Endothelial cell of umbilical vein (primary cell): Measurements from ENCODE around the gene PAFAH2. TPM values are rescaled to one million over a fixed set of nuclear protein-coding genes. Genes with fewer than 3 reads are reported as not detected.
A peak's percentile ranks its signal among the peaks of the same experiment; 100 is the strongest.

Source experiments
- BruUV-seq: library from RNA; stranded (reverse); fragments of 400-500 nt; replicated peaks from 2 replicates; lab custom pipeline; 2021; lab: Mats Ljungman, UMichigan
- CTCF ChIA-PET: fragments of 300-600, 350-600 bp; sonication (Branson Sonifier 250); formaldehyde crosslinking; loops from one replicate; lab custom pipeline; 2021; ENCODE audit warnings: antibody characterized with exemption, inconsistent platforms; lab: Charles Lee
- POLR2A ChIA-PET: fragments of 300-600, 350-600 bp; sonication (Branson Sonifier 250); formaldehyde crosslinking; loops from one replicate; lab custom pipeline; 2021; ENCODE audit warnings: antibody characterized with exemption, inconsistent platforms; lab: Charles Lee
- DNase-seq: peaks from one replicate; pipeline ENCODE4 v3.0.0-alpha.2; 2011; ENCODE audit warnings: low read depth, low spot score
- FAIRE-seq: peaks from 2 replicates; lab custom pipeline; 2011; peaks lifted over from hg19 to GRCh38; lab: Jason Lieb, UNC
- H2AFZ ChIP-seq: 2 replicates; pipeline ENCODE4 v1.6.0; 2012; ENCODE audit warnings: low read depth, low read length, control low read depth, inconsistent platforms
- H3K27ac ChIP-seq: 2 replicates; pipeline ENCODE4 v1.5.1; 2011; ENCODE audit warnings: low read depth, mild to moderate bottlenecking, control low read depth, low read length, moderate library complexity; ENCODE audit not compliant: insufficient read depth
- H3K27me3 ChIP-seq, 2 experiments: 2 replicates each; pipeline versions ENCODE4 v1.6.0 to v1.6.1; 2011; ENCODE audit warnings: low read length in 2 of 2, mixed read lengths in 1 of 2; ENCODE audit not compliant: control insufficient read depth in 2 of 2, insufficient read depth in 2 of 2
- H3K36me3 ChIP-seq, 2 experiments: 2 replicates in 1 of 2; 3 replicates in 1 of 2; pipeline ENCODE4 v1.5.1; 2011; ENCODE audit warnings: low read length in 2 of 2, mild to moderate bottlenecking in 1 of 2, moderate library complexity in 1 of 2; ENCODE audit not compliant: control insufficient read depth in 2 of 2, insufficient read depth in 2 of 2; ENCODE audit errors: extremely low read depth in 1 of 2
- H3K4me1 ChIP-seq: 3 replicates; pipeline ENCODE4 v1.5.1; 2011; ENCODE audit warnings: mild to moderate bottlenecking, low read length; ENCODE audit not compliant: control insufficient read depth, insufficient read depth; ENCODE audit errors: extremely low read depth
- H3K4me2 ChIP-seq: 2 replicates; pipeline ENCODE4 v1.6.1; 2011; ENCODE audit warnings: low read length, control low read depth, mixed read lengths; ENCODE audit not compliant: insufficient read depth
- H3K4me3 ChIP-seq, 3 experiments: fragments of 200-600 bp in 1 of 3; sonication (generic), shearing (Covaris generic) in 1 of 3; replicated peaks in 1 of 3; 2 replicates each; pipeline ENCODE4 v1.5.1; 2011 to 2016; ENCODE audit warnings: control low read depth in 3 of 3, low read length in 3 of 3, mild to moderate bottlenecking in 2 of 3, inconsistent platforms in 1 of 3, low read depth in 1 of 3, moderate library complexity in 1 of 3; ENCODE audit not compliant: insufficient read depth in 1 of 3
- H3K79me2 ChIP-seq: 2 replicates; pipeline ENCODE4 v1.6.0; 2012; ENCODE audit warnings: low read length, inconsistent platforms; ENCODE audit not compliant: control insufficient read depth, insufficient read depth
- H3K9ac ChIP-seq: replicated peaks from 2 replicates; pipeline ENCODE3; 2011; ENCODE audit warnings: low read length, control low read depth; ENCODE audit not compliant: insufficient read depth; ENCODE audit errors: extremely low read depth
- H3K9me1 ChIP-seq: replicated peaks from 3 replicates; pipeline ENCODE4 v1.6.0; 2011; ENCODE audit warnings: mild to moderate bottlenecking, low read length; ENCODE audit not compliant: control insufficient read depth, insufficient read depth; ENCODE audit errors: extremely low read depth
- H3K9me3 ChIP-seq: replicated peaks from 2 replicates; pipeline ENCODE4 v1.5.1; 2012; ENCODE audit warnings: low read length, inconsistent platforms; ENCODE audit not compliant: control insufficient read depth, insufficient read depth
- H4K20me1 ChIP-seq: replicated peaks from 2 replicates; pipeline ENCODE3; 2011; ENCODE audit warnings: mild to moderate bottlenecking, low read length; ENCODE audit not compliant: control insufficient read depth, insufficient read depth; ENCODE audit errors: extremely low read depth
- POLR2AphosphoS5 ChIP-seq: IDR thresholded peaks from 2 replicates; pipeline ENCODE4 v1.6.1; 2012; ENCODE audit warnings: low read depth, mild to moderate bottlenecking, control low read depth, low read length, moderate library complexity; ENCODE audit not compliant: insufficient read depth
- dilution Hi-C: fragments of 300-500 bp; cut with MboI; formaldehyde crosslinking; loops from one replicate; pipeline ENCODE4 v1.15.0; 2019; ENCODE audit warnings: low sequenced_read_pairs; ENCODE audit not compliant: extremely low pct_ligation_motif_present
- intact Hi-C: fragments of 100-400 bp; cut with micrococcal nuclease; formaldehyde crosslinking; loops from one replicate; pipeline ENCODE4 v1.10.0; 2022
- polyA plus RNA-seq, 4 experiments: library from polyadenylated mRNA; depleted of rRNA in 3 of 4; stranded (reverse) in 3 of 4; unstranded in 1 of 4; fragments of >200 nt; gene quantifications; 2 replicates each; pipeline versions ENCODE4 v1.2.1 to v1.2.3, GENCODE V29; 2011 to 2012; ENCODE audit warnings: missing spikeins in 1 of 4
- total RNA-seq: library from RNA; stranded (reverse); gene quantifications from 2 replicates; pipeline ENCODE4 v1.2.3, GENCODE V29; 2021
- TF ChIP-seq, protein P1 (sequence below), 2 donors: IDR thresholded peaks; 1 replicate in 1 of 2; 2 replicates in 1 of 2; pipeline ENCODE4 v1.5.1; 2011; ENCODE audit warnings: low read length in 2 of 2, mild to moderate bottlenecking in 2 of 2, moderate library complexity in 2 of 2, control low read depth in 1 of 2, inconsistent platforms in 1 of 2, low read depth in 1 of 2; ENCODE audit not compliant: insufficient read depth in 1 of 2; ENCODE audit errors: extremely low read depth in 1 of 2

The PAFAH2 gene
- total and polyA plus RNA-seq, 2 donors (not counting 3 experiments of a cell fraction or from before 2014, with no cell fraction given): 6.0 to 6.9 TPM

DNA sequence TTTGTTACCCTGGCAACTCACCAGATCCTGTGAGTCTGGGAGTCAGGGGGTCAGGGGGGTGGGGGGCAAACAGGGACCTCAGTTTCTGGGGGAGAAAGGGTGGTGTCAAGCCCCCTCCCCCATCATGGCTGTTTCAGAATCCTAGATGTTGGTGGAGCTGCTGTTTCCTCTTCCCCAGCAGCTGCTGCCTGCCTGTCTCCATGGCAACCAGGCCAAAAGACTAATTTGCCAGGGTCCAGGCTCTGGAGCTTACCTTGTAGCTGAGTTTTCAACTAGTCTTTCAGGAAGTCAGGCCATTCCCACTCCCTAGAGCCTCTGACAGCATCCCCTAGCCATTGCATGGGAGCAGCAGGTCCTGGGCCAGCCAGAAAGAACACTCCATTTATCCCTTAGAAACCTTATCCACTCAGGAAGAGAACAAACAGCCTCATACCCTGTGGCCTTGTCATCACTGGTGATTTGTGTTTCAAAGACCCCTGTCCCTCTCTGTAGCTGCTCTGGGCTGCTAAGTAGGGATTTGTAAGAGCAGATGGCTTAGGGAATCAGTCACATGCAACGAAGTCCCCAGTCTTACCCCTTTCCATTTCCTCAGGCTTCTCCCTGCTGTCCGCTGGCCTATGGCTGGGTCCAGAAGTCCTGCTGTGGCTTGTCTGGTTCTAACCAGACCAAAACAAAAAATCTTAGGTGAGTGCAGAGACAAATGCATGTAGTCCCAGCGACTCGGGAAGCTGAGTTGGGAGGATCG, 70.2 kb downstream of the PAFAH2 start:
- peak; percentile 14 for DNase-seq
- no peaks in the 10 kb centered on the region for H3K9me1 ChIP-seq
- no peaks in the 10 kb centered on the region for H3K9me3 ChIP-seq
- H3K36me3 ChIP-seq: no peaks in the 10 kb centered on the region
- intact Hi-C loops: no loop called here
- no peak overlapping the region for H2AFZ ChIP-seq
- no peak overlapping the region for H3K4me2 ChIP-seq
- dilution Hi-C loops: no loop called here
- peaks cover 0 to 12% of the 10 kb centered on the region in 2 experiments for H3K27me3 ChIP-seq
- no peak overlapping the region for H3K9ac ChIP-seq
- no peaks in the 10 kb centered on the region for H4K20me1 ChIP-seq
- peaks cover 10% of the 10 kb centered on the region for H3K4me1 ChIP-seq
- no peak overlapping the region for H3K4me3 ChIP-seq
- no TSS peak for BruUV-seq
- H3K79me2 ChIP-seq: no peaks in the 10 kb centered on the region
- no peak for FAIRE-seq
- CTCF ChIA-PET: interaction anchor here (0.9 to 1.1 kb wide), 3 partner anchors 19 to 70 kb away, joined by 3 to 4 read pairs (median 3); partner anchors contain the start of gene PAFAH2
- TF ChIP-seq, protein P1, sequence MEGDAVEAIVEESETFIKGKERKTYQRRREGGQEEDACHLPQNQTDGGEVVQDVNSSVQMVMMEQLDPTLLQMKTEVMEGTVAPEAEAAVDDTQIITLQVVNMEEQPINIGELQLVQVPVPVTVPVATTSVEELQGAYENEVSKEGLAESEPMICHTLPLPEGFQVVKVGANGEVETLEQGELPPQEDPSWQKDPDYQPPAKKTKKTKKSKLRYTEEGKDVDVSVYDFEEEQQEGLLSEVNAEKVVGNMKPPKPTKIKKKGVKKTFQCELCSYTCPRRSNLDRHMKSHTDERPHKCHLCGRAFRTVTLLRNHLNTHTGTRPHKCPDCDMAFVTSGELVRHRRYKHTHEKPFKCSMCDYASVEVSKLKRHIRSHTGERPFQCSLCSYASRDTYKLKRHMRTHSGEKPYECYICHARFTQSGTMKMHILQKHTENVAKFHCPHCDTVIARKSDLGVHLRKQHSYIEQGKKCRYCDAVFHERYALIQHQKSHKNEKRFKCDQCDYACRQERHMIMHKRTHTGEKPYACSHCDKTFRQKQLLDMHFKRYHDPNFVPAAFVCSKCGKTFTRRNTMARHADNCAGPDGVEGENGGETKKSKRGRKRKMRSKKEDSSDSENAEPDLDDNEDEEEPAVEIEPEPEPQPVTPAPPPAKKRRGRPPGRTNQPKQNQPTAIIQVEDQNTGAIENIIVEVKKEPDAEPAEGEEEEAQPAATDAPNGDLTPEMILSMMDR (IDR thresholded peaks at IDR 0.05; ENCODE audit: extremely low read depth in 1 of 2, insufficient read depth in 1 of 2, low read depth in 1 of 2, low read length in 2 of 2): no peak
- TF ChIP-seq POLR2AphosphoS5: no peak
- H3K27ac ChIP-seq: no peak overlapping the region
- POLR2A ChIA-PET: no interaction called here
